Measurements from ENCODE around the gene SCAND1.
"Not testable (repeated sequence)": the region's sequence is repeated elsewhere in the genome, so short reads cannot be mapped to it uniquely, and the experiment has no call there.

Gene SCAND1

DNA sequence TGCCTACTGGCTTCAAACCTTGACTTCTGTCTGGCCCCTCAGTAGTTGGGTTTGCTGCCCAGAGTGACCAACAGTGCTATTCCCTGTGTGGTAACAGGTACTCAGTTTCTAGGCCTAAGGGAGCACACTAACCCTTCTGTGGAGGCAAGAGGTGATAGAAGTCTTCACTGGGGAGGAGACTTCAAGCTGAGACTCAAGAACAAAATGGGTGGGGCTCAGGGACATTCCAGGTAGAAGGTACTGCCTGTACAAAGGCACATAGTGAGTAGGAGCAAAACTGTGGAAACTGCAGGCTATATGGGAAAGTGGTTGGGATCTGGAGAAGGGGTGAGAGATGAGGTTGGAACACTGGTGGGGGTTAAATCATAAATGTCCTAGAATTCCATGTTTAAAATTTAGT lies 2.3 kb upstream of the SCAND1 start:
- DNase-seq: no peak

DNA sequence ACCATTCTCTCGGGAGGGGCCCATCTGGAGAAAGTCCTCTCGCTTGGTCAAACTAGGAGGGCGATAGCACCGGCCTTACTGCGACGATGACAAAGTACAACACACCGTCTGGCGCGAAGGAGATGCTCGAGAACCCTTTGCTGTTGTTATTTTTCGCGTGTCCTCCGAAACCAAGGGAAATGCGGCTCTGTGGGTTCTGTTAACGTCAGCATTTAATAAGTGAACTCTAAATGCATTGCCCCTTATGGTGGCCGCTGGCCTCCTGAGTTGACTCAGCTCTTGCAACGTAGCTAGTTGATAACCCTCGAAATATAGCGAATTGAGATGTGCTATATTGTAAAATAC lies 577 bp upstream of the SCAND1 start:
- no peak for DNase-seq

DNA sequence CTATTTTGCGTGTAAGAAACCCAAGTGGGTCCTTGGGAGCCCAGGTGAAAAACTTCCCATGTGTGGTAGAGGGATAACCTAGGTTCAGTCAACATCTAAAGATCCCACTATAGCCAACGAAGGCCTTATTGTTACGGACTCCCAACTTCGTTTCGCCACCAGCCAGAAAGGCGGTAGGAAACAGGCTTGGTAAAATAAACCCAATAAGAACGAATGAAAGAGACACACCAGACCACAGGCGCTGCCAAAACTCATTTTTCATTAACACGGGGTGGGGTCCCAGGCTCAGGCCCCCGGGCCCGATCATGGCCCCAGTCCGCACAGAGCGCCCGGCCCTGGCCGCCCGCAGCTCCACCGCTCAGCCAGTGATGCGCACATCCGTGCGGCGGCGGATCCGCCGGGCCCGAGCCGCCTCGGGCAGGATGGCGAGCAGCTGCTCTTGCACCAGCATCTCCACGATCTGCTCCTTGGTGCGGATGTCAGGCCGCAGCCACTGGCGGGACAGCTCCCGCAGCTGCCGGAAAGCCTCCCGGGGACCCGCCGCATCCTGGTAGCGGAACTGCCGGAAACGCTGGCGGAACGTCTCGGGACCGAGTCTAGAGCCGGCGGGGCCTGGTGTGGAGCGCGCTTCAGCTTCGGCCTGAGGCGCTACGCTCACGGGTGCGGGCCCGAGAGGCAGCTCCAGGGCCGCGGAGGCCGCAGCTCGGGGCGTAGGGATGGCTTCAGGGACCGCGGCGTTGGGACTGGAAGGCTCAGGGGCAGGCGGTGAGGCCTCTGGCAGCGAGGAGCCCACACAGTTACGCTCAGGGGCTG lies 709 bp downstream of the SCAND1 start:
- no peak for DNase-seq

DNA sequence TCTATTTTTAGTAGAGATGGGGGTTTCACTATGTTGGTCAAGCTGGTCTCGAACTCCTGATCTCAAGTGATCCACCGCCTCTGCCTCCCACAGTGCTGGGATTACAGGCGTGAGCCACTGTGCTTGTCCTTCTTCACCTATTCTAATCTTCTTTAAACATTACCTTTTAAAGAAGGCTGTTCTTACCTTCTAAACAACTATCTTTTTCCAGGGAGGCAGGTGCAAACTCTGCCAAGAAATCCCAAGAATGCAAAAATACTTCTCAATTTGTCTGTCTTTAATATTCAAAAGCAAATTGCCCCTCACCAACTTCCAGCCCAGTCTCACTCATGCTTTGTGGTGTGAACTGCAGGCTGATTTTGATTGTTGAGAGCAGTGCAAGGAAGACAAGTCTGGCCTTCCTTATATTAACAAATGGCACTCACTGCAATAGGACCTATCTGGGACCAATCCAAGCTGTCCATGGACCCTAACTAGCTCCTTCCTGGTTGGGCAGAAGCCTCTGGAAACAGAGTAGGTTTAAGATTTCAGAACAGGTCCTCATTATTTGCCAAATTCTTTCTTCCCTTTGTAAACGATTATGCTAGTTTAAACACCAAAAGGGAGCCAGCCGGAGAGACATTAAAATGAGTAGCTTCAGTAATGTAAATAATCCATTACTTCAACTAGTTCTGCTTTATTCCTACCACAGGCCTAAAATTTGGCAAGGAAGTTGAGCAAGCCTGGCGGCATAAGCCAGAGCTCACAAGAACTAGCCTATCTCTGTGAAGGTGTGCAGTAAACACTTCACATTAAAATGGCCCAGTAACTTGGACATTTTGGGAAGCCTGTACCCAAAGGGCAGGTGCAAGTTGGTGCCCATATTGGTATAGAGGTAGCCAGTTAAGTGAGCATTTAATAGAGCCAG lies 1.6 kb downstream of the SCAND1 start:
- no peak for DNase-seq

DNA sequence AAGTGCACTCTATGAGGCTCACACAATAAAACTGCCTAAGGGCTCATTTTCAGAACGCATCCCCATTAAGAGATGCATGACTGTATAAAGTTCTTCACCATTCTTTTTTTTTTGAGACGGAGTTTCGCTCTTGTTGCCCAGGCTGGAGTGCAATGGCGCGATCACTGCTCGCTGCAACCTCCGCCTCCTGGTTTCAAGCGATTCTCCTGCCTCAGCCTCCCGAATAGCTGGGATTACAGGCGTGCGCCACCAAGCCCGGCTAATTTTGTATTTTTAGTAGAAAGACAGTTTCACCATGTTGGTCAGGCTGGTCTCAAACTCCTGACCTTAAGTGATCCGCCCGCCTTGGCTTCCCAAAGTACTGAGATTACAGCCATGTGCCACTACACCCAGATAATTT lies 2.2 kb downstream of the SCAND1 start:
- not testable (repeated sequence) for DNase-seq

DNA sequence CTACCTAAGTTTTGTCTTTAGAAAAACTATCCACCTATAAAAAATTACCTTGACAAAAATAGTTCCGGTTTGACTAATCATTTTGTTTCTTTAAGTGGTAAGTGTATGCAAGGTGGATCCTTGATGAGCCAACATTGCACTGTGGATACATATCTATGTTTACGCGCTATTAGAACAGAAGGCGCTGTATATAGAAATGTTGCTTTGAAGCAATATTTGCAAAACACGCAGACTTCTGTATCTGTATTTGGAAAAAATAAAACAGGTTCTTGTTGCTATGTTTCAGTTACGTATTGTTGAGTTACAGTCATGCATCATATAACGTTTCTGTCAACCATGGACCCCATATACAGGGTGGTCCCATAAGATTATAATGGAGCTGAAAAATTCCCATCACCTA lies 4.2 kb downstream of the SCAND1 start:
- DNase-seq: no peak

DNA sequence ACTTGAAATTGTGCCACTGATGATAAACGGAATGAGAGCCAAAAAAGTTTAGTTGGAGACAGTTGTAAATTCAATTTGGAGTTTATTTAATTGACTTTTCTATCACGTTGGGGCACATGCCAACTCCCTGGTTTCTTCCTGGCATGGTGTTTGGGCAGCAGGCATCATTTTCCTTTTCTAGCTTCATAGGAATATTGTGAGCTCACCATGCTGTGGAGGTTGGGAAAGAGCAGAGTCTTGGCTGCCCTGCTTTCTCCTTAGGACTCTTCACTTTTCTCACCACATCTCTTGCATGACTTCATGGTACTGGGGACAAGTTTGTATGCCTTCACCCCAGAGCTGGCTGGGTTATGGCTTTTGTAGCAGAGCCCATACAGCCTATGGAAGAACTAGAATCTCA lies 6.4 kb downstream of the SCAND1 start:
- DNase-seq: no peak

DNA sequence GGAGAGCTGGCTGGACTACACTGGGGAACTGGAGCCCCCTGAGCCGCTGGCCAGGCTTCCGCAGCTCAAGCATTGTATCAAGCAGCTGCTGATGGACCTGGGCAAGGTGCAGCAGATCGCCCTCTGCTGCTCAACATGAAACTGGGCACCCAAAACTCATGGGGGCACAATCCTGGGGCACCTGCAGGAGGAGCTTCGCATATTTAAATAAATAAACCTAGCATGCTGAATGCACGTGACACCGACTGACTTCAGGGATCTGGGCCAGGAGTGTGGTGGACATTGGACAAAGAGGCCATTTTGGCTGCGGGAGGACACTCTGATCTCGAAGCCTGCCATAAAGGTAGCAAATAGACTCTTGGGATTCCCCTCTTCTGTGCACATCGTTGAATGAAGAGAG lies 6.8 kb downstream of the SCAND1 start:
- no peak for DNase-seq

DNA sequence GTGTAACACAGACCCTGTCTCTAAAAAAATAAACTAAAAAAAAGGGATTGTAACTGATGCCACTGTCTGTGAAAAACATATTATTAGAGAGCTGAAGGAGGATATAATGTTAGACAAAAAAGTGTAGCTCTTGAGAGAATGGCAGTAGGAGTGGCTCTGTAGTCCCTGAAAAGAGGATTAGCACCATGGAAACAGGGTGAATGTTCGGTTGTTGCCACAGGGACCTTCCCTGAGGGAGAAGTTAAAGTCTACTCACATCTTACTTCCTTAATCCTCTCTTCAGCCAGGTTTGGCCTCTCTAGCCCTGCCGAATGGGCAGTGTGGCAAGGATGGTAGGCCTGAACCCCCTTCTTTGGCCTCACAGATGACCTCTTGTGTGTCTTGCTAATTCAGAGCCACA lies 12.1 kb downstream of the SCAND1 start:
- DNase-seq: no peak

DNA sequence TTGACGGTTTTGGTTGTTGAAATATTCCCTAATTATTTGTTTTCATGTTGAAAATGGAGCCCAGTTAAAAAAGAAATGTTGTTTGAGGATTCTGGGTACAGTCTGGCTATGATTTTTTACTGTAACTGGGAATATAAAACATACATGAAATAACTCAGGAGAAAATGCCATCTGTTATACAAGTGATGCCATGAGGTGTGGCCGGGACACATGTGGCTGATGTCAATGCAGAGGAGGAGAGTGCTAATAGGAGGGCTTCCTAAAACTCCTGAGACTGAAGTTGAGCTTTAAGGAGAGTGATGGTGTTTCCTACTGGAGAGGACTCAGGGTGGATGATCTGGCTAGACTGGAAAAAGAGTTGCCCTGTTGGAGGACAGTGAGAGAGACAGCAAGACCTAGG lies 12.7 kb downstream of the SCAND1 start:
- no peak for DNase-seq

DNA sequence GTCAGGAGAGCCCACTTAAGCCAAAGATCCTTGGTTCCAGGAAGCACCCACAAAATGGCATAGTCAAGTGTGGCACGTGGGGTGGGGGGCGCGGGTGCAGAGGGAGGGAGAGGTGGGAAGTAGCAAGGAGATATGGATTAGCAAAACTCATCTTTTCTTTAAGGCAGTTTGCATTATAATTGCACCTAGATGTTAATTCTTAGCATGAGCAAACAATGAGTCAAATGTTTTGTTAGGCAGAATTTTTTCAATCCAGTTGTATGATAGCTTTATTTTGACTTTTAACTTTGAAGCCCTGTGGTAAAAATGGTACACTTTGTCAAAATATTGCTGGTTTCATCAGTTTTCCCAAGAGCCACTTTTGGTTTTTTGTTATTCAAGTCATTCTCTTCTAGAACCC lies 15.0 kb downstream of the SCAND1 start:
- DNase-seq: no peak

DNA sequence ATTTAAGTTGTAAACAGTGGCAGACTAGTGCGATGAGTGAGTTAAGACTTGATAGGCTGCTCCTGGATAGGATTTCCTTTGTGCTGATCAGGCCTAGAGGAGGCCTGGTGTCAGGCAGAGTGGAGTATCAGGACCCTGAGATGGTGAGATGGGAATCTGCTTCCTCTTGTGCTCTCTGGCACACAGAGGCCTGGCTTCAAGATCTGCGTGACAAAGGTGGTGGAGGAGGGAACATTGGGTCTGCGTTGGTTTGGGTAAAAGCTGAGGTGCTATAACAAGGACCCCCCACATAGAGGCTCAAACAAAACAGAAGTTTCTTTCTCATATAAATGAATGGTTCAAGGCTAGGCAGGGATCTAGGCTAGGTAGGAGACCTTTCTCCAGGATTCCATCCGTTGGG lies 20.3 kb downstream of the SCAND1 start:
- no peak for DNase-seq

DNA sequence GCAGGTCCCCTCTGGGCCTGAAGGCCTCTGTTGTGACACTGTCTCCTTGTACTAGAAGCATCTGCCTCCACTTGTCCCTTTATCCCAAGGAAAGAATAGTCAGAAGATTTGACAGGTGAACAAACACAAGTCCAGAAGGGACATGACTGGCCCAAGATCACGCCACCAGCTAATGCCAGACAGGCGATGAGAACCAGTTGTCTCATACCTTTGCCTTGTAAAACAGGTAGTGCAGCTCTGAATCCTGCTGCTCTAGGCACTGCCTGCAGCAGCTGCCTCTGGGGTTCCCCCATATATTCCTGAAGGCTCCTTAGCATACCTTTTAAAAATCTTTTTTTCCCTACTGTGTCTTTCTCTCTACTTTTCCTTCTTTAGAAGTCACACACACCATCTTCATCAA lies 25.0 kb downstream of the SCAND1 start:
- DNase-seq: no peak

DNA sequence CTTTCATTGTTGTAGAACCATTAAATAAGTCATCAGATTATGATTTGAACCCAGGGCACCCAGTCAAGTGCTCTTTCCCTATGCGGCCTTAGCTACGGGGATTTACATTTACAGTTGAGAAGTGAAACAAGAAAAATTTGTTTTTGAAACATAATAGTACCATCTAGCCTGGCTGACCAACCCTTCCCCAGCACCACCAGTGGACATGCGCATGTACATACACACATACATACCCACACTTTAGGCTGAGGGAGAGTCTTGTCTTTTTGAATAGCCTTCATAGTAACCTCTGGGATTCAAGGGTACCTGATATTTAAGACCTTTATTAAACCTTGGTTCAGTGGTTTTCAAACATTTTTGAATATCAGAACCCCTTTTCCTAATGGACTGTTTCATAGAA lies 33.8 kb downstream of the SCAND1 start:
- no peak for DNase-seq

DNA sequence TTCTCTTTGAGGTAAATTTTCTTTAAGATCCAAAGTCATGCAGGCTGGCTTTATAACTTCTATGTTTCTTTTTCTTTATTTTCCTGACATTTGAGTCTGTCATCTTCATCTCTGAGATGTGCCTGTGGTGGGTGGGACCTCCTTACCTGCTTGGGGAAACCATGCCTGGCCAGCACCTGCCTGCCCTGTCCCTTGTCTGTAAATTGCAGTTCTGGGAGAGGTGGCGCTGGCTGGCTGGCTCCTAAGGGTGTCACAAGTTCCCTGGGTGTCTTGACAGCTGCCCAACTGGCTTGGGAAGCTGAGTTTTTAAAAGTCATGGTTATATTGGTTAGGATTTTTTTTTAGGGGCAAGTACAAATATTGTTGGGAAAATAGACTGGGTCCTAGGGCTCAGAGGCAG lies 36.3 kb downstream of the SCAND1 start:
- no peak for DNase-seq

DNA sequence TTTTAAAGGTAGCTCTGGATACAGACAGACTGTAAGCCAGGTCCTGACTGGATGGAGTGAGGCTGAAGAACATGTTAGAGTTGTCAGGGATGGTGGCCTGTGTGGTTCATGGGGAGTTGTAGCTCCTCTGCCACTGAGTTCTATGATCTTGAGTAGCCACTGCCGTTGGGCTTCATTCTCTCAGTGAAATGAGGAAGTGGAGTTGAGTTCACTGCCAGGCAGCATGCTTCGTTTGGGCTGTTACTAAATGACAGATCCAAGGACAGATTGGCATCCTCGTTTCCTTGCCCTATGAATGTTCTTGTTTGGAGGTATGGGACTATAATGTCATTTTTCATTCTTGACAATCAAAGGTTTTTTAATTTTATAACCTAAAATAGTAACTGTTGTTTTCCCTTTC lies 37.2 kb downstream of the SCAND1 start:
- DNase-seq: no peak

DNA sequence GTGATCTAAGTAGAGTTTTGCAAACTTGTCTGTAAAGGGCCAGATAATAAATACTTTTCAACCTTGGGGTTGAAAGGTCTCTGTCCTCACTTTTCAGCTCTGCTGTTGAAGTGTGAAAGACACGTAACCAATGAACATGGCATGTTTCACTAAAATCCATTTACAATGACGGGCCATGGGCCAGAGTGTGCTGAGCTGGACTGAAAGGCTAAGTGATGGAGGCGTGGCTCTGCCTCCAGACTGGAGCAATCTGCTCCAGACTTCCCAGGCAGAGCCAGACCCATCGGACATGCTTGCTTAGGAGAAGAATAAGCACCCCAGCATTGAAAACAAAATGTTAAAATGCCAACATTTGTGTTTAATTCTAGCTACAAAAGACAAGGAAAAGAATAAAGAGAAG lies 41.4 kb downstream of the SCAND1 start:
- no peak for DNase-seq

DNA sequence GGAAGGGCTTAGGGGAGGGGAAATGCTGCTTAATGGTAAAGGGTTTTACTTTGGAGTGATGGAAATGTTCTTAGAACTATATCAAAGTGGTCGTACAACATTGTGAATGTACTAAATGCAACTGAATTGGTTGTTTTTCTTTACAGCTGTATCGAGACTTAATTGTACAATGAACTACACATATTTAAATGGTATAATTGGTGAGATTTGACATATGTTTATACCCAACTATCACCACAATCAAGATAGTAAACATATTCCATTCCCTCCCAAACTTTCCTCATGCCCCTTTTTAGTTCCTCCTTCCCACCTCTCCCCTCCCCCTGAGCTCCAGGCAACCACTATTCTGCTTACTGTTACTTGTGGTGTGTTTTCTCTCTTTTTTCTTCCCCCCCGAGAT lies 44.0 kb downstream of the SCAND1 start:
- no peak for DNase-seq

DNA sequence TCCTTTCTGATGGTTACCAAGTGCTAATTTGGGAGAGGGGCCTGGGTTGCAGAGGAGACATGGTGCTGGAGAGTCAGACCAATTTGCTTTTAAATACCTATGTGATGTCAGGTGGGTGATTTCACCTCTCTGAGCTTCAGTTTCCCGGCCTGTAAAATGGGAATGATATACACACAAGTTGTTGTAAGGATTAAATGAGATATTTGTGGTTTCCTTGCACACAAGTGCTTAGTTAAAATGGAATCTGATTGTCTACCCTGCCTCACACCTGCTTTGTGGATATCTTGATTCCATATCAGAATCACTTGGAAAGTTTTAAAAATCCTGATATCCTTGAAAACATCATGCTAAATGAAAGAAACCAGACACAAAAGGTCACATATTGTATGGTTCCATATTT lies 44.5 kb downstream of the SCAND1 start:
- DNase-seq: no peak

DNA sequence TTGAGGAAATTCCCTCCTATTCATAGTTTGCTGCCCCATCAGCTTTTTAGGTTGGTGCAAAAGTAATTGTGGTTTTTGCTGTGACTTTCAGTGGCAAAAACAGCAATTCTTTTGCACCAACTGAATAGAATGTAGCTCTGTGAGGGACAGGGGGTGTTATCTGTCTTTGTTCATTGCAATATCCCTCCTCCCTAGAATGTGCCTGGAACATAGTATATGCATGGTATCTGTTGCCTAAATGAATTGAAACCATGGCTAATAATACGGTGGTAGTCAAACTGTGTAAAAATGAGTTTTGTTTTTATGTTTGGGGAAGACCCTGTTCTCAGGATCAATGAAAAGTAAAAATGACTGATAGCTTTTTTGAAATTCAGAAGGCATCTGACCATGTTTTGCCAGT lies 45.1 kb downstream of the SCAND1 start:
- DNase-seq: no peak

DNA sequence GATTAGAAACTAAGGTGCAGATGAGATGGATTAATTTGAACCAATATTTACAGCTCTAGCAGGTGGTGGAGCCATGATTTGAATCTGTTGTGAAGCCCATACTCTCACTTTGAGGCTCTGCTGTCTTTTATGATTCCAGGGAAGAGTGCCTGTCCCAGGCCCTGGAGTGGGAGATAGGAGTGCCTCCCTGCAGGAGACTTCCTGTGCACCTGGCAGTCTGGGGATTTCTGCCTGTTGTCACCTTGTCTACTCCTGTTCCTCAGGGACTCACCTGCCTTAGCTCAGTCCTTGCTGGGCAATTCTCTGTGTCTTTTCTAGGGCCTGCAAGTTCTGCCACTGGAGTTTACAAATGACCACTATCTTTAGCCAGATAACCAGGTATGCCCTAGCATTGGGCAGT lies 46.3 kb downstream of the SCAND1 start:
- DNase-seq: no peak

DNA sequence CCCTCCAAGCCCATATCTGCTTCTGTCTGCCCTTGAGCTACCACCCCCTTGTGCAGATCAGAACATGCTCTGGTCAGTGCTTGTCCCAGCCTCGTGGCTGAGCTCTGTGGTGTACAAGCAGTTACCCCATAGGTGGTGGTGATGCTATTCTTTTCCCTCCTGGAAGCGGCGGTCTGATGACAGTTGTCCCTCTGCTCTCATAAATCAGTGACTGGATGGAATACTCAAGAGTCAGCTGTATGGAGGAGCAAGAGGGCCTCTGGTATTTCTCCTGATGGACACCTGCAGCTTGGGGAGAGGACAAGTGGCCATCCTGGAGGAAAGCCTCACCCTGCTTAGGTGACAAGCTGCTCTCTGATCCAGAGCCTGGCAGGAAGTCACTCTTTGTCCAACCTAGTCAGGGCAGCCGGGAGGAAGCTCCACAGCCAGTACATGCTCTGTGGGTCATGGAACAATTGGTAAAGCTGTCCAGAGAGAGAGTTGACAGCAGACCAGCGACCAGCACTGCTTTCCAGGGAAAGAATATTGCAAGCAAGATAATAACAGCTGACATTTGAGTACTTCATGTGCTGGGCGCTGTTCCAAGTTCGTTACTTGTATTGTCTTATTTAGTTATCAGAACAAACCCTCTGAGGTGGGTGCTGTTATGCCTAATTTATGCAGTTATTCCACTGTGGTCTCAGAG lies 47.1 kb downstream of the SCAND1 start:
- DNase-seq: no peak

DNA sequence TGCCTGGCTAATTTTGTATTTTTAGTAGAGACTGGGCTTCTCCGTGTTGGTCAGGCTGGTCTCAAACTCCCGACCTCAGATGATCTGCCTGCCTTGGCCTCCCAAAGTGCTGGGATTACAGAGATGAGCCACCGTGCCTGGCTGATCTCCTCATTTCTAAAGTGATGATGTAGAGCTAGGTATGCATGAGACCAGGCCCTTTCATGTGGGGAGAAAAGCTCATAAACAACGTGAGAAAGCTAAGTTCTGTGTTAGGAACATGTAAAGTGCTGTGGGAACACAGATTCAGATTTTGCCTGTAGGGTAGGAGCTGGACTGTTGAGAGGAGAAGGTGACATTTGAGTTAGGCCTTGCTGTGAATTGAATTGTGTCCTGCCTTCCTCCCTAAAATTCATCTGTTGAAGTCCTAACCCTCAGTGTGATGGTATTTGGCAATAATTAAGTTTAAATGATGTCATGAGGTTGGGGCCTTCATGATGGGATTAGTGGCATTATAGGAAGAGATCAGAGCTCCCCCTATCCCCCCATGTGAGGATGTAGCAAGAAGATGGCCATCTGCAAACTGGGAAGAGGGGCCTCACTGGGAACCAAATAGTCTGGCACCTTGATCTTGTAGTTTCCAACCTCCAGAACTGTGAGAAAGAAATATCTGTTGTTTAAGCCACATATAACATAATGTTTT lies 49.2 kb downstream of the SCAND1 start:
- no peak for DNase-seq

All from cortex of kidney (tissue), 1 donor.